ENCODE results near the gene KANSL1. TPM values are rescaled to one million over a fixed set of nuclear protein-coding genes. Genes with fewer than 3 reads are reported as not detected.

KANSL1 gene
- total and polyA plus RNA-seq, 2 donors (not counting 1 experiment from before 2014, with no cell fraction given), result 8.4 to 78.6 TPM

DNA sequence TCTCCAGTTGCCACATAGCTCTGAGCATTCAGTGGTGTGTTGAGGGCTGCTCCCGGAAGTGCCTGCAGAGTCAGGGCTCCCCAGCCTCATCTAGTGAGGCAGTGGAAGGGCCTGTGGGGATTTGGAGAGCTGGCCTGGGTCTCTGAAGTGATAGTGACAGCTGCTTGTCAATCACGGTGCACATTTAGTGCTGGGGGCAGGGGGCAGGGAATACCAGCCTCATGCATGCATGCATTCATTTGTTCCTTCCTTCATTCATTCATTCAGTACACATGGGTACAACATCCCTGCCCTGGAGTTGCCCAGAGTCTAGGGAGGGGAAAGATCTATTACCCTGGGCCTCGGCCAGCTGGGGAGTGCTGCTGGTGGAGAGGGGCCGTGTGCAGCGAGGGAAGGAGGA, 205.5 kb downstream of the KANSL1 start:
- no peaks in the 10 kb centered on the region for H3K4me1 ChIP-seq (ENCODE audit: control insufficient read depth, extremely low read depth, insufficient read depth, low read length)
- no peaks in the 10 kb centered on the region for H3K9me3 ChIP-seq (ENCODE audit: control insufficient read depth, insufficient read depth, low read depth, low read length)
- TF ChIP-seq EZH2 (IDR thresholded peaks at IDR 0.05; ENCODE audit: low read length, missing control alignments) (no peak), CTCF (conservative IDR thresholded peaks at IDR 0.05 in 1 of 2, IDR thresholded peaks at IDR 0.05 in 1 of 2; ENCODE audit: low read depth in 1 of 2, low read length in 2 of 2) (no peak)
- no peak overlapping the region for H3K4me3 ChIP-seq (replicated peaks in 1 of 4; ENCODE audit: control extremely low read depth in 1 of 4, insufficient read depth in 1 of 4, low read depth in 3 of 4, low read length in 4 of 4)
- no peaks in the 10 kb centered on the region for H4K20me1 ChIP-seq (ENCODE audit: control insufficient read depth, extremely low read depth, insufficient read depth, low read length)
- no peaks in the 10 kb centered on the region for H3K36me3 ChIP-seq (ENCODE audit: control insufficient read depth, insufficient read depth, low read length)
- H3K79me2 ChIP-seq (ENCODE audit: control insufficient read depth, insufficient read depth, low read length), result no peaks in the 10 kb centered on the region
- H2AFZ ChIP-seq (ENCODE audit: low read length), result no peak overlapping the region
- H3K9ac ChIP-seq (ENCODE audit: insufficient read depth, low read length), result no peak overlapping the region
- H3K27ac ChIP-seq (ENCODE audit: insufficient read depth, low read length), result no peak overlapping the region
- DNase-seq (ENCODE audit: low read depth in 2 of 2), result no peak
- H3K27me3 ChIP-seq (ENCODE audit: control insufficient read depth, insufficient read depth, low read length), result no peaks in the 10 kb centered on the region
- H3K4me2 ChIP-seq (ENCODE audit: extremely low read depth, insufficient read depth, low read length), result no peak overlapping the region

DNA sequence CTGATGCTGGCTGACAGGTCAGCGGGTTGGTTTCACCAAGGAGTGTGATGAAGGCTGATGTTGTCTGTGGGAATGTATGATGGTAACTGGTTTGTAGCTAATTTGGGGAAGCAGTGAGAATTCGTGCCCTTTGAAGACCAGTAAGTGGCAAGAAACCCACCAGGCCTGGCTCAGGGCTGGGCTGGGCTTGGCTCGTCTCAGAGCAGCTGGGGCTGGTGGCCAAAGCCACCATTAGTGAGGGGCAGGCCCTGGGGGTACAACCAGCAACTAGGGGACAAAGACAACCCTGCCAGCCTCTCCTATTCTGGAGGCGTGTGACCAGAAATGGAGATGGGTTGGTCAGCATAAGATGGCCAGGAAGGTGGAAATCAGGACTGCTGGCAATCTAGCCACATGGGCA, 207.2 kb downstream of the KANSL1 start:
- no peak overlapping the region for H3K9ac ChIP-seq (ENCODE audit: insufficient read depth, low read length)
- no peaks in the 10 kb centered on the region for H3K36me3 ChIP-seq (ENCODE audit: control insufficient read depth, insufficient read depth, low read length)
- H3K27ac ChIP-seq (ENCODE audit: insufficient read depth, low read length), result no peak overlapping the region
- H3K9me3 ChIP-seq (ENCODE audit: control insufficient read depth, insufficient read depth, low read depth, low read length), result no peaks in the 10 kb centered on the region
- H4K20me1 ChIP-seq (ENCODE audit: control insufficient read depth, extremely low read depth, insufficient read depth, low read length), result no peaks in the 10 kb centered on the region
- no peaks in the 10 kb centered on the region for H3K79me2 ChIP-seq (ENCODE audit: control insufficient read depth, insufficient read depth, low read length)
- H3K4me1 ChIP-seq (ENCODE audit: control insufficient read depth, extremely low read depth, insufficient read depth, low read length), result no peaks in the 10 kb centered on the region
- no peak overlapping the region for H2AFZ ChIP-seq (ENCODE audit: low read length)
- DNase-seq (ENCODE audit: low read depth in 2 of 2), result no peak
- TF ChIP-seq EZH2 (IDR thresholded peaks at IDR 0.05; ENCODE audit: low read length, missing control alignments) (no peak), CTCF (conservative IDR thresholded peaks at IDR 0.05 in 1 of 2, IDR thresholded peaks at IDR 0.05 in 1 of 2; ENCODE audit: low read depth in 1 of 2, low read length in 2 of 2) (no peak)
- peaks cover 2% of the 10 kb centered on the region for H3K27me3 ChIP-seq (ENCODE audit: control insufficient read depth, insufficient read depth, low read length)
- no peak overlapping the region for H3K4me3 ChIP-seq (replicated peaks in 1 of 4; ENCODE audit: control extremely low read depth in 1 of 4, insufficient read depth in 1 of 4, low read depth in 3 of 4, low read length in 4 of 4)
- H3K4me2 ChIP-seq (ENCODE audit: extremely low read depth, insufficient read depth, low read length), result no peak overlapping the region

GRCh38 chr17:45985447-45985846, 207.8 kb downstream of the KANSL1 start:
- no peak overlapping the region for H3K4me2 ChIP-seq (ENCODE audit: extremely low read depth, insufficient read depth, low read length)
- H3K79me2 ChIP-seq (ENCODE audit: control insufficient read depth, insufficient read depth, low read length), result no peaks in the 10 kb centered on the region
- no peaks in the 10 kb centered on the region for H3K9me3 ChIP-seq (ENCODE audit: control insufficient read depth, insufficient read depth, low read depth, low read length)
- H3K27me3 ChIP-seq (ENCODE audit: control insufficient read depth, insufficient read depth, low read length), result peaks cover 2% of the 10 kb centered on the region
- H3K27ac ChIP-seq (ENCODE audit: insufficient read depth, low read length), result no peak overlapping the region
- TF ChIP-seq CTCF (conservative IDR thresholded peaks at IDR 0.05 in 1 of 2, IDR thresholded peaks at IDR 0.05 in 1 of 2; ENCODE audit: low read depth in 1 of 2, low read length in 2 of 2) (no peak), EZH2 (IDR thresholded peaks at IDR 0.05; ENCODE audit: low read length, missing control alignments) (no peak)
- H3K4me1 ChIP-seq (ENCODE audit: control insufficient read depth, extremely low read depth, insufficient read depth, low read length), result no peaks in the 10 kb centered on the region
- no peaks in the 10 kb centered on the region for H4K20me1 ChIP-seq (ENCODE audit: control insufficient read depth, extremely low read depth, insufficient read depth, low read length)
- DNase-seq (ENCODE audit: low read depth in 2 of 2), result no peak
- H3K9ac ChIP-seq (ENCODE audit: insufficient read depth, low read length), result no peak overlapping the region
- no peaks in the 10 kb centered on the region for H3K36me3 ChIP-seq (ENCODE audit: control insufficient read depth, insufficient read depth, low read length)
- no peak overlapping the region for H2AFZ ChIP-seq (ENCODE audit: low read length)
- no peak overlapping the region for H3K4me3 ChIP-seq (replicated peaks in 1 of 4; ENCODE audit: control extremely low read depth in 1 of 4, insufficient read depth in 1 of 4, low read depth in 3 of 4, low read length in 4 of 4)

All from fibroblast of lung (primary cell).